NCI-H69 (cell line): ENCODE data around the gene PCED1A.

ENCODE experiments used
- DNase-seq: peaks from one replicate; lab custom pipeline; 2025; lab: John Stamatoyannopoulos, UW

PCED1A gene

DNA sequence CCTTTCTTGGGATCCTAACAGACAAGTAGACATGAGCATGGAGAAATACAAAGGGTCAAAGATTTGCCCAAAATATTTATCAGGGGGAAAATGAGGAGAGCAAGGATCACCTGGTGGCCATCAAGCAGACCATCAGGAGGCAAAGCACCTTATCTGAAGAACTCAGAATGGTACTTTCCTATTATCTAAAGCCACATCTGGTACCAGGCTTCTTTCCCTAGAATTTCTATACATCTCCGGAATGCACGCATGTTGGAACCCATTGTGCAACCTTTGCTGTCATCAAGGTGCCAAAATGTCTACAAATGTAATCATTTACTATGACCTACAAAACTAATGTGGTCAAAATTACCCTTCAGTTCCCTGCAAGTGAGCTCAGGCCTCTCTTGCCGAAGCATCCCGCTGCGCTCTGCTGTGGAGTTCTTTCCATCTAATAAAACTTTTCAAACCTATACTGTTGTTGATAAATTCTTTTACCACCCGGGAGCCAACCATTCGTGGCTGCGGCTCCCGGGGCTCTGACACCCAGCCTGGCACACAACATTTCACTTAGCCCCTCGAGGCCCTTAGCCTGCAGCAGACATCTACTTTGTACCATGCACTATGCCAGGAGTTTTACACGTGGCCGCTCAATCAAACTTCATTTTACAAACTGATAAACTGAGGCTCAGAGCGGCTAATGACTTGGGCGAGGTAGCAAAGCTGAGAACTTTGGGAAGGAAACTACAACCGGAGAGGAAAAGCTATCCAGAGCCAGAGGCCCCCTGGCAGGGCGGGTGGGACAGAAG lies 36.2 kb downstream of the PCED1A start:
- DNase-seq = no peak

DNA sequence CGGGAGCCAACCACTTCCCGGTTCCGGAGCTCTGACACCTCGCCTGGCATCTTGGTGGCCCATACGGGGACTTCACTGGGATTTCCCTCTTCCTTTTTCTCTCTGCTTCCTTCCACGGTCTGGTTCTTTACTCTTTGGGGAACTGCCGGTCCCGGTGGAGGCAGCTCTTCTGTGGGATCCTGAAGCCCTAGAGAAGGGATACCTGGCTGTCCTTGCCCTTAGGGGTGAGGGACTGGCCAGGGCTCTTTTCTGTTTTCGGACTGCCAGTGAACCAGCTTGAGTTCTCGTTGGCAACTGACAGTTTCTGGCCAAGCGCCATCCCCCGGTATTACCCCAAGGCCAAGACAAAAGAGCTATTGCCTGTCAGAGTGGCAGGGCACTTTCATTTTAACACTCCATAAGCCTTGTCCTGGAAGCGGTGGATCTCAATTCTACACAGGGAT lies 39.1 kb downstream of the PCED1A start:
- DNase-seq = peak; percentile 15

DNA sequence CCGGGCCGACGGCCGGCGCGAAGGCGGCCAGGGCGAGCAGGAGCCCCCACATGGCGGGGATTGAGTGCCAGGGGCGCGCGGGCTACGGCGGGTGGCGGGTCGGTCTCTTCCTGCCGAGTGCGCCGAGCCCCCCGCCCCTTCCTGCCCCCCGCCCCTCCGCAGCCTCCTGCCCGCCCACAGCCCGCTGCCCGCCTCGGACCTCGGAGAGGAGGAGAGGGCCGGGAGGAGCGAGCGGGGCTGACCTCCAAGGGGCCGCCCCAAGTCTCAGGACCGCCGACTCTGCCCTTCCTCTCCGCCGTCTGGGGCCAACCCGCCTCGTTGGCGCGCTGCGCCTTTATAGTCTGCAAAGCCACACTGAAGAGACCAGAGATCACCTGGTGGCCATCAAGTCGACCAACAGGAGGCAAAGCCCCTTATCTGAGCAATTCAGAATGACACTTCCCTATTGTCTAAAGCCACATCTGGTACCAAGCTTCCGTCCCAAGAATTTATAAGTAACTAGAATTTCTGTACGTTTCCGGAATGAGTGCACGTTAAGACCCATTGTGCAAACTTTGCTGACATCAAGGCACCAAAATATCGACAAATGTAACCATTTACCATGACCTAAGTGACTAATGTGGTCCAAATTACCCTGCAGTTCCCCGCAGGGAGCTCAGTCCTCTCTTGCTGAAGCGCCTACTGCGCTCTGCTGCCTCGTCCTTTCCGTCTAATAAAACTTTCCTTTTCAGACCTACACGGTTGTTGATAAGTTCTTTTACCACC lies 39.8 kb downstream of the PCED1A start, which contains the start of gene CPXM1:
CPXM1 (minus strand) TSS at position 107 of the 765 bp plus-strand sequence; CDS start at position 52, 55 bp downstream.
- DNase-seq = peak; percentile 42

DNA sequence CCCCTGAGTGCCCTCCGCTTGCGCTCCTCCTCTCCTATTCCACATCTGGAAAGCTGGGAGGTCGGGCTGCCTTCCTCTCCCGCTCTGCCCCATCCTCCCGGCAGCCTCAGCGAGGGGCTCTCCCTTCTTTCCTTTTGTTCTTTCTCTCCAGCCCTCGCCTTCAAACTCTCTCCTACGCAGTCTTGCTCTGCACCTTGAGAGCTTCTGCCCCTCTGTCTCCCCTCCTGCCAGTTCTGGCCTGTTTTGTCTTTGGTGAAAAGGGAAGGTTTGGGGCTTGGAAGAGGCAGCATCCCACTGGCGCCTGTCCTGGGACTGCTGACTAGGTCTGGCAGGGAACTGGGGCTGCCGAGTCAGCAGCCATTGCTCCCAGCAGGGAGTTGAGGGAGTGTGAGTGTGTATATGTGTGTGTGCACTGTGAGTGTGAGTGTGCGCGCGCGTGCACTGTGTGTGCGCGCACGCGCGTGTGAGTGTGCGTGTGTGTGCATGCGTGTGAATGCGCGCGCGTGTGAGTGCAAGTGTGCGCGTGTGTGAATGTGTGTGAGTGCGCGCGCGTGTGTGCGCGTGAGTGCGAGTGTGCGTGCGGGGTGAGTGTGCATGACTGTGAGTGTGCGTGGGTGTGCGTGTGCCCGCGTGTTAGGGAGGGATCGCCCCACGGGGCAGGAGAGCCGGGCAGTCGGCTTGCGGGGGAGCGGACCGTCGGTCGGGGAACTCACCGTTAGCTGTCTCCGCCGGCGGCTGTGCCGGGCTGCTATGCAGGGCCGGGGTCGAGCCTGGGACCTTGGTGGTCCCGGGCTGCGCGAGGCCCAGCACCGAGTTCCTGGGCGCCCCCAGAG lies 40.6 kb downstream of the PCED1A start:
- DNase-seq = peak; percentile 45

DNA sequence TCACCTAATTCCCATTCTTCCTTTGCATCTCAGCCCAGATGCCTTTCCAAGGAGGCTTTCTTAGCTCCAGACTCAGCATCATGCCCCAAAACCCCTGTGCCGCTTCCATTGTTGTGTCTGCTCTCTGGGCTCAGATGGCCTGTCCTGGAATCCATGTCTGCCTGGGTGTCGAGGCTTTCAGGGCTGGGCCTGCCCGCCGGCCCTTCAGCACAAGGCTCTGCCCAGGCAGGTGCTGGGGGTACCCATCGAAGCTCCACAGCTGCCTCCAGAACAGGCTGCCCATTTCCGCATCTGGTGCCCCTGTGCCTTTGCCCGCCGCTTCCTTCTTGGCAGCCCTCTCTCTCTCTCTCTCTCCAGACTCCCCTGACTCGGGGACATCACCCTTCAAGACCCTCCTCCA lies 41.2 kb downstream of the PCED1A start:
- DNase-seq = no peak

DNA sequence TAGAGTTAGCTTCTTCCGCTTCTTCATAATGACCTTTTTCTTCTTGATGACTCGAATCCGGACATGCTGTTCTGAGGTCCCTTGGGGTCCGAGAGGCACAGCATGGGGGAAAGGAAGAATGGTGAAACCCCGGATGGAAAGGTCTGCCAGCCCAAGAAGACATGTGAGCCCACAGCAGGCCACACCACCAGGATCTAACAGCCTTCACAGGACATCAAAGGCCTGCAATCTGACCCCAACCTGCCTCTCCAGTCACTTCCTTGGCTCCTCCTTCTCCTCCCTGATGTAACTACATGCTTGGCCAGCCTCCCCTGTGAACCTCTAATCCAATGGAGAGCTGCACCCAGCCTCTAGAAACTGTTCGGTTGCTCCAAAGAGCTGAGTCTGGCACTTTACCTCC lies 41.6 kb downstream of the PCED1A start:
- no peak for DNase-seq

DNA sequence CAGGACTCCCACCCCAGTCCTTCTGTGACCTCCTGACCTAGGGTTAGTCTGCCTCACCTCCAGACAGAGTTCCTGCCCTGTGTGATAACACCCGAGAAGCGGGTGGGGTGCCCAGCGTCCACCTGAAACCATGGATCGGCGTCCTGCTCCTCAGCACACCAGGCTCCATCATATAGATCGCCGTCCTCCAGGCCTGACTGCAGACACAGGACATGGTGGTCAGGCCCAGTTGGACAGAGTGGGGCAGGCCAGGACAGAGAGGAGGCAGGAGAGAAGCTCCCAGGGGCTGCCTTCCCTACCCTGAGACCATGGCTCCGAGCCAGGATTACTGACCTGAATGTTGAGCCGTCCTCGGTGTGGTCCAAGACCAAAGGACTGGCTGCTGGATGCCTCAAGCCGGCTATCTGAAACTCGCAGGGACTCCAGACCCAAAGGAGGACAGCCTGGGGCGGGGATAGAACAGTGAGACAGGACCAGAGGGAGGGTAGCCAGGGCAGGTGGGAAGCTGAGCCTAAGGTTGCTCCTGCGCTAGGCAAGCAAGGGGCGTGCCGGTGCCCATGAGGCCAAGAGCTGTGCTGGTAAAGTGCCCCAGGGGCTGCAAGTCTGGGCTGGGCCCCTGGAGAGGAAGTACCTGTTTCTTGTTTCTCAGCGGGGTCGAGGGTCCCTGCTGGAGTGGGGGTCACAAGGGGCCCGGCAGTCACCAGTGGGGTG lies 42.2 kb downstream of the PCED1A start:
- no peak for DNase-seq

DNA sequence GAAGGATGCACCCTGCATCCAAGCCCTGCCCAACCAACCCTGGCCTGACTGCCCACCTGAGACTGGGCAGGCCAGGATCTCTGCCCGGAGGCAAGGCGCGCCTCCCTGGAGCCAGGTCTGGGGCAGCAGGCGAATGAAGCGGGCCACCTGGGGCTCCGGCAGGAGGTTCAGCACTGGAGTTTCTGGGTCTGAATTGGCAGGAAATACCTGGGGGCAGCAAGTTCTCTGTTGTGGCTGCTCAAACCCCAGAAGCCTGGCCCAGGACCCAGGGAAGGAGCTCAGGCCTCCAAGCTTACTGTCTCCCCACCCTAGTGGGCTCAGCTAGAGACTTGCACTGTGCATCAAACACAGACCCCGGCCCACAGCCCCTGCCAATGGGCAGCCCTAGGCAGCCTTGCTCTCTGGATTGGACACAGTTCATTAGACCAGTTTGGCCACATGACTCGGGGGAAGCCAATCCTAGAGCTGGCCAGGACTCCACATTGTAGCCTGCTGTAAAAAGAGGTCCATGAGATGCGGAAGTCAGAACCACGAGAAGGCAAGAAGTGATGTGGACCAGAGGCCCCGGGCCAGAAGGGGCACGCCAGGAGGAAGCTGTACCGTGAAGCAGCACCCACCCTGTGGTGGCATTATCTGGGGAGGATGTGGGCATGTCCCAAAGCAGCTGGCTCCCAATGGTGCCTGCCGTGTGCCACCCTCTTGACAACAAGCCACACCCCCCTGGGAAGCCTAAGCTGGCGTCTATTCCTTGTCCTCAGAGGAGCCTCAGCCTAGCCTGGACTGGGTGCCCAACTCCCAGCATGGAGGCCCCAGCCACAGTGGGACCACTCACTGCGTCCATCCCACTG lies 43.1 kb downstream of the PCED1A start:
- no peak for DNase-seq

DNA sequence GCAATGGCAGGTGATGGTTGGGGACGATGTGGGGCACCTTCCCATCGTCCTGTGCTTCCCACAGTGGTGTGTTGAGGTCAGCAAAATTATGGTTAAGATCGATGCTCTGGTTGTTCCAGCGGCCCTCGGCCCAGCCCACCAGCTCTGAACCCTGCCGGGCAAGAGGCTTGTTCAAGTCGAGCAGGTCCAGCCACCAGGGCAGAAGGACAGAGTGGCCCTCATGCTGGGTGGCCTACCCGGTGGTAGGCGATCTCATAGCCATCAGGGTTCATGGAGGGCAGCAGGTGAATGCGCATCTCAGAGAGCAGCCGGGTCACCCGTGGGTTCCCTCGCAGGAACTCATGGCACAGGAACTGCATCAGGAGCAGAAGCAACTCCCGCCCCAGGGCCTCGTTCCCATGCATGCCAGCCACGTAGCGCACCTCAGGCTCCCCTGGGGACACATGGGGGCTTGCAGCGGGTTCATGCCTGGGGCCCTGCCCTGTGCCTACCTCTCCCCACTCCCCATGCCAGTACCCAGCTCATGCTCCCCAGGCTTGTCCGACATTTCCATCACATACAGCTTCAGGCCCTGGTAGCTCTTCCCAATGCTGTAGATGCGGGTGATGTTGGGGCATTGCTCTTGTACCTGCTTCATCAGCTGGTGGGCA lies 44.3 kb downstream of the PCED1A start:
- DNase-seq = no peak

DNA sequence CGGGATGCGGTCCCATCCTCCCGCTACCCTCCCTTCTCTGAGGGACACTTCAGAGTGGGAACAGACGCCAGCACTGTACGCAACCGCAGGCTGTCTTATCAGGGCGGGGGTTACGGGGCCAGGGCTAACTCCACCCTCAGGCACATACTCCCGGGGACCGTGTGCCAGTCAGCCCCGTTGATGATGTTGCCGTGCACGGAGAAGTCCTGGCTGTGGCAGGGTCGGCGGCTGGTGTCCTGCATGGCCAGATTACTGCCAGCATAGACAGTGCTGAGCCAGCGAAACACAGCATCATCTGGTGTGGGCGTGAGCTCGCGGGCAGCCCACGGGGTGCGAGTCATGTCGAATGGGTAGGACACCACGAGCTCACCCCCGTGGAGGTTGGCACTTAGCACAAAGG lies 45.0 kb downstream of the PCED1A start:
- no peak for DNase-seq

DNA sequence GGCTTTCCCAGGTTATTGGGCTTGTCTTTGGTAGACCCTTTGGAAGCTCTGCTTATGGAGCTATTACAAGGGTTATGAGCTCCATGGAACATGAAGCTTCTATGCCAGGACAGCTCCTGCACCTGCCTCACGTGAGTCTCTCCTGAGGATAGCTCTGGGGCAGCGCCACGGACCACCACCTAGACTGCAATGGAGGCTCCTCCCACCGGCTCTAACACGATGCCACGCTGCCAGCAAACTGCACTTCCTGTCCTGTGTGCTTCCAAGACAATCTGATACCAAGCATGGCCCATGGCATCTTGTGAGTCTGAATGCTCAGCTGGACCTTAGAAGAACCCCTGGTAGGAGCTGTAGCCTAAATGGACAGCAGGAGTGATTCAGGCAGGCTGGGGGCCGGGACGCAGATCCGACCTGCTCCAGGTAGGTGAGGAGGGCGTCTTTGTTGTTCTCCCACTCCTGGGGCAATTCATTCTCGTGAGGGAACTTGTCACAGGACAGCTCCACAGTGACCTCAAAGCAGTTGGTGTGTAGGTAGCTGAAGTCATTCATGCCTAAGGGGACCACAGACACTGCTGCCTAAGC lies 45.5 kb downstream of the PCED1A start:
- DNase-seq = peak; percentile 19

DNA sequence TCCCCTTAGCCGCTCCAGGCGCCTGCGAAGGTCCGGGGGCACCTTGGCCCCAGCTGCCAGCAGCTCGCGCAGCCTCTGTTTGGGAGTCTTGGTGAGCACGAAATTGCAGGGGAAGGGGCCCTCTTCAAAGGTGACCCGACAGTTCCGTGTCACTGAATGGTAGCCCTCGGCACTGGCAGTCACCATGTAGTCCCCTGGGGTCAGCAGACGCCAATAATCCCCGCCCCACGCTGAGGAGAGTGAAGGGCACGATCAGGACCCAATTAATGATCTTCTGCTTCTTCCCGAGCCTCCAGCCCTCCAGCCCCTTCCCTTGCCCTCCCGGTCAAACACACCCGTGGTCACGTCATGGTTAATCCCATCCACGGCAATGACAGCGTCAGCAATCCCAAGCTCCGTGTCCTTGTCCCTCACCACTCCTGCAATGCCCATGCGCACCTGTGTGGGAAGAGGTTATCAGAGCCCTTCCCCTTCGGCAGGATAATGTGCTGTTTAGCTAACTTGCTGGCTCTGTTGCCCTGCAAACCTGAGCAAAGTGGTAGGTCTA lies 46.2 kb downstream of the PCED1A start:
- DNase-seq = no peak

DNA sequence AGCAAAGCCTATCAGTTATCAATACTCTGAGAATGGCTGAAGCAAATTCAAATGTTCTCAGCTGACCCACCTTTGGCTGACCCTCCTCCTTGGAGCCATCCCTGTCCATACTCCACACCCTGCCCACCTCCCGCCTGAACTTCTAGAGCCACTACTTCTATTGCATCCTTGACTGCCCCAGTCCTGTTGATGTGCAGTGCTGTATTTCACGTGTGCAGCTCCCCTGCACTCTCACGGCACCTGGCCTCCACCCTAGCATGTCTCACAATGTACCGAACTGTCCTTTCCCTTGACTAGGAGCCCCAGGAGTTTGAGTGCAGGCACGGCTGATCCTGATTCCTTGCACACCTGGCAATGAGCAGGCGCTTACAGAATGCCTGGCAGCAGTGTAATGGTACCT lies 47.0 kb downstream of the PCED1A start:
- DNase-seq = no peak
